ENCODE results near the gene PDGFB. TPM values are rescaled to one million over a fixed set of nuclear protein-coding genes. Genes with fewer than 3 reads are reported as not detected.

The PDGFB gene
- total and polyA plus RNA-seq, 8 donors, result 16.0 to 28.2 (median 23.3) TPM

DNA sequence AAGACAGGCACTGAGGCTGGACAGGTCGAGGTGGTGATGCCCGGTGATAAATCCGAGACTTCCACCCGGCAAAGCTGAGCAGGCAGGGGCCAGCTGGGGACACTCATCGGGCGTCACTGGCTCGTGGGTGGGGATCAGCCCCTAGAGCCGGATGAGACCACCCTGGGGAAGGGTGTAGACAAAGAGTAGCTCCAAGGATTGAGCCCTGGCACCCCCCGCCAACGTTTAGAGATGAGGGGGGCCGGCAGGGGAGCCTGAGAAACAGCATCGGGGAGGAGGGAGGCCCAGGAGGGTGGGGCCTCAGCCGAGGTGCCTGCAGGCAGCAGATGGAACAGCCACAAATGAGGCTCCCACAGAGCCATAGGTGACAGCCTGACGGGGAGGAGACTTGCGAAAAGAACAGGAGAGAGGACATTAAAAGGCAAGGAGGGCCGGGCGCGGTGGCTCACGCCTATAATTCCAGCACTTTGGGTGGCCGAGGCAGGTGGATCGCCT is 64.9 kb downstream of the PDGFB start:
- intact Hi-C loops (cut with DNase I), result loop anchor here in 1 of 2 donors (10.0 kb wide), 1 partner anchor 135 kb away; the partner anchor contains the start of gene RPL3
- Histone ChIP-seq H3K27ac (no peak overlapping the region), H3K27me3 (no peaks in the 10 kb centered on the region), H3K9me3 (no peaks in the 10 kb centered on the region), H3K4me3 (no peak overlapping the region), H3K4me1 (peaks cover 16 to 49% of the 10 kb centered on the region in 2 donors), H3K36me3 (no peaks in the 10 kb centered on the region)
- DNase-seq (no peak), ATAC-seq (no peak)
- no peak for TF ChIP-seq CTCF (IDR thresholded peaks at IDR 0.05)

DNA sequence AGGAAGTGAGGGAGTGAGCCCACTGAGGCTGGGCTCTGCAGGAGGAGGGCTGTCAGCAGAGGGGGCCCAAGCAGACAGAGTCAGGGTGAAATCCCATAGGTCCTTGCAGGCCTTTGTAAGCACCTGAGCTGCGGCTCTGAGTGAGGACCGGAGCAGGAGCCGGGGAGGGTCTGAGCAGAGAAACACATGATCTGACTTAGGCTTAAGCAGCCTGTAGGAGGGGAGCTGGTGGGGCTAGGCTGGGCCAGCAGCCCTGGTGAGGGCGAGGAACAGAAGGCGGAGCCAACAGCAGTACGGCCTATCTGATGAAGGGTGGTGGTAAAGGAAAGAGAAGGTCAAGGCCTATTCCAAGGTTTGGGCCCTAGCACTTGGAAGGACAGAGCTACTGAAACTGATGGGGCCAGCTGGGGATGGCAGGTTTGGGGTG is 65.4 kb downstream of the PDGFB start:
- Histone ChIP-seq H3K4me1 (peaks cover 20 to 49% of the 10 kb centered on the region in 2 donors), H3K27ac (no peak overlapping the region), H3K9me3 (no peaks in the 10 kb centered on the region), H3K4me3 (no peak overlapping the region), H3K27me3 (no peaks in the 10 kb centered on the region), H3K36me3 (no peaks in the 10 kb centered on the region)
- DNase-seq, result no peak
- no peak for ATAC-seq
- intact Hi-C loops (cut with DNase I), result loop anchor here in 1 of 2 donors (10.0 kb wide), 1 partner anchor 135 kb away; the partner anchor contains the start of gene RPL3
- no peak for TF ChIP-seq CTCF (IDR thresholded peaks at IDR 0.05)

- ATAC-seq (no peak), DNase-seq (no peak)
- H3K36me3 ChIP-seq, result no peaks in the 10 kb centered on the region
- H3K4me3 ChIP-seq, result no peak overlapping the region
- H3K27ac ChIP-seq, result peak overlapping the region; percentile 20 to 36
- intact Hi-C loops (cut with DNase I), result loop anchor here in 1 of 2 donors (10.0 kb wide), 1 partner anchor 136 kb away; the partner anchor contains the start of gene RPL3
- peaks cover 27 to 54% of the 10 kb centered on the region in 2 donors for H3K4me1 ChIP-seq
- no peaks in the 10 kb centered on the region for H3K27me3 ChIP-seq
- no peaks in the 10 kb centered on the region for H3K9me3 ChIP-seq
- TF ChIP-seq CTCF (IDR thresholded peaks at IDR 0.05), result no peak
Measured at GRCh38 chr22:39178206-39179111, 66.3 kb downstream of the PDGFB start.

GRCh38 chr22:39177791-39178190 is 67.0 kb downstream of the PDGFB start:
- no peak for TF ChIP-seq CTCF (IDR thresholded peaks at IDR 0.05)
- H3K27me3 ChIP-seq, result no peaks in the 10 kb centered on the region
- H3K9me3 ChIP-seq, result no peaks in the 10 kb centered on the region
- intact Hi-C loops (cut with DNase I), result loop anchor here in 1 of 2 donors (10.0 kb wide), 1 partner anchor 137 kb away; the partner anchor contains the start of gene RPL3
- peaks cover 27 to 61% of the 10 kb centered on the region in 2 donors for H3K4me1 ChIP-seq
- ATAC-seq, result no peak
- H3K36me3 ChIP-seq, result no peaks in the 10 kb centered on the region
- no peak for DNase-seq
- no peak overlapping the region for H3K4me3 ChIP-seq
- peak overlapping the region; percentile 36 to 87 for H3K27ac ChIP-seq

DNA sequence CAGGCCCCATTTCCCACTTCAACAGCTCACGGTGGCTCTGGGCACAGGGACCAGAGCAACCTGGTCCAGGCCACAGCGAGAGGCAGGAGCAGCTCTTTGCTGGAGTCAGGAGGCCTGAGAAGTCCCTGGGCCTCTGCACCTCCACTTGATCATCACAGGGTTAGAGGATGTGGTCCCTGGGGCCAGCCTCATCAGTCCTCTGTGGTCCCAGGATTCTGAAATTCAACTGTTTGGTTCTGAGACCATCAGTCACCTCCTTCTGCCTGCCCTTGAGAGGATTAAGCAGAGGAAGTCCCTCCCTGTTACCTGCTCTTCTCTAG is 67.4 kb downstream of the PDGFB start:
- no peak for ATAC-seq
- Histone ChIP-seq H3K4me1 (peaks cover 27 to 60% of the 10 kb centered on the region in 2 donors), H3K27me3 (no peaks in the 10 kb centered on the region), H3K4me3 (no peak overlapping the region), H3K36me3 (no peaks in the 10 kb centered on the region), H3K27ac (peak overlapping the region; percentile 7 to 87), H3K9me3 (no peaks in the 10 kb centered on the region)
- intact Hi-C loops (cut with DNase I), result loop anchor here in 1 of 2 donors (10.0 kb wide), 1 partner anchor 137 kb away; the partner anchor contains the start of gene RPL3
- TF ChIP-seq CTCF (IDR thresholded peaks at IDR 0.05), result no peak
- DNase-seq, result no peak
